Suppressor macrophage treated with lipopolysaccharide for 4 hours (primary cell): ENCODE results near the gene SLC8A1.

Experiments used
- DNase-seq: peaks from one replicate; pipeline ENCODE4 v3.0.0-alpha.2; 2020

Gene SLC8A1

DNA sequence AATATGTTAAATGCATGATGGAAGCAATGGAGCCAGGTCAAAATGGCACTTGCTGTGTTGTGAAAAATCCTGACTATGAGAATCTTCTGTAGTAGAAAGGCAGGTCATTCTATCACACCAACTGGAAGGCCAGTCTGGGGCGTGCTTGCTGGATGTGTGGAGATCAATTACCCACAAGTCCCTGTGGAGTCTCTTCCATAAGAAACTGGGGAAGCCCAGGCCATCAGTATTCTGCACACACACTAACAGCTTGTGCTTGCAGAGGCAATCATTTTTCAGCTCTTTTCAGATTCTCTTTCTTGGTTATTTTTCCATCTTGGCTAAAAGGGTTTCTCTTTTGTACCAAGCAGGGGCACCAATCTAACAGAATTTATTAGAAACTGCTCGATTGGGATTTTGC is 190.8 kb downstream of the SLC8A1 start:
- DNase-seq = no peak

DNA sequence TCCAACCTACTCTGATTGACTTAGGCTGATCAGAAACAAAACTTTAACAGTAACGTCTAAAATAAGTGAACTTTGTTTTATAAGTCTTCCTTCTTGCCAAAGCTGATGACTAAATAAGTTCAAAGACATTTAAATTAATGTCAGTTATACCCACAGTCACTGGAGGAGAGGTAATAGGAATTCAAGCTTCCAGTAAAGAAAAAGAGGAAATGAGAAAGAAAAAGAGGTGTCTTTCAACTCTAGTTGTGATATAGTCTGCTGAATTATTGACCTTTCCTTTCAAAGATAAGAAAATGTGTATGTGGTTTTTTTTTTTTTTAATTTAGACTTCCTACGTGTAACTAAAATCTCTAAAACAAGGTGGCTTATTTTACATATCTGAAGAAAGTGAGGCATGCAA is 191.5 kb downstream of the SLC8A1 start:
- peak; percentile 21 for DNase-seq

DNA sequence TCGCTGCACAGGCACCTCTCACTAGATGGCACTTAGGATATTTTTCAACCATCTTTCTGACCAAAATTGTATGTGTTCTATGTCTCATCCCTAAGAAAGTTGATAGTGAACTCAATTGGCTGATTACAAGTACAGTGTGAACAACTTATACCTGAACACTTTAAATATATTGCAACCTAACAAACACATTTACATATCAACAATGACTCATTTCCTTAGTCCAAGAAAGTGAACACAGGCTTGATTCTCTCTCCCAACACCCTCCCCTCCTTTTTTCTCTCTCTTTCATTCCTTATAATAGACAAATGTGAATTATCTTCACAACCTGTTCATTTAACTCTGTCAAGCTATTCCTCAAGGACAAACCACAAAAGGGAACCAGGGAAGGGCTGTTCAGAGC is 192.0 kb downstream of the SLC8A1 start:
- DNase-seq = no peak

GRCh38 chr2:40258135-40258457 is 193.8 kb downstream of the SLC8A1 start:
- DNase-seq = no peak

- DNase-seq = no peak
Measured at GRCh38 chr2:40257340-40258134, 194.4 kb downstream of the SLC8A1 start.

GRCh38 chr2:40256649-40257048 is 195.2 kb downstream of the SLC8A1 start:
- no peak for DNase-seq

DNA sequence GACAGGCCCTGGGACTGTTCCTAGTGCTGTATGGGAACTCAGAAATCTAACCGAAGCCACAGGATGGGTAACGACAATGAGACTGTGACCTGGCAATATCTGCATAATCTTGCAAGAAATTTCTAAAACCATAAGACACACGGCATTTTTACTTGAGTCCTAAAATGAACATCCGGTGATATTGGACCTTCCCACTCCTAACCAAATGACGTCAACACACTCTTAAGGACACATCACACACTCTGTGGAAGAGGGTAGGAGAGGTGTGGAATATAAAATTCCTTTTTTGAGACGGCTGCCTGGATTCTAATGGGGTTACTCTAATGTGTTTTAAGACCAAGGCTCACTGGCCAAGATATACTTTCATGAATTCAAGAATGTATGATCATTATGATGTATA is 195.9 kb downstream of the SLC8A1 start:
- DNase-seq = no peak

GRCh38 chr2:40255103-40255502 is 196.8 kb downstream of the SLC8A1 start:
- DNase-seq = no peak

DNA sequence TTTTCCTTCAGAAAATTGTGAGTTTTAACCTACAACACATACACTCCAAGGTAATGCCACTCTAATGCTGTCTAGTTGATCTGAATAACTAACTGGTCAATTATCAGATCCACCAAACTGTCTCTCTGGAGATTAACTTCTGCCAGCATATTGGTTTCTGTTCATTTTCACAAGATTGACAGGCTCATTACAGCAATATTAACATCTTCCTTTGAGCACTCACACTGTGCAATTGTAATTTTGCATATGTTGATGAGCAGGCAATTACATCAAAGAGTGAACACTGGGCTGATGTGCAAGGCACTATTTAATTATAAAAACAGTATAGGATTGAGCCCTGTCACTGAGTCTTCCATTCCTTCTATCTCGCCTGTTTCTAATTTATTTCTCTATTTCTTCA is 197.3 kb downstream of the SLC8A1 start:
- no peak for DNase-seq

- DNase-seq = no peak
Measured at GRCh38 chr2:40251137-40251536, 200.8 kb downstream of the SLC8A1 start.

GRCh38 chr2:40249577-40249976 is 202.3 kb downstream of the SLC8A1 start:
- DNase-seq = no peak

GRCh38 chr2:40248294-40248693 is 203.6 kb downstream of the SLC8A1 start:
- no peak for DNase-seq

- DNase-seq = peak; percentile 63
Measured at GRCh38 chr2:40244675-40245074, 207.2 kb downstream of the SLC8A1 start.

DNA sequence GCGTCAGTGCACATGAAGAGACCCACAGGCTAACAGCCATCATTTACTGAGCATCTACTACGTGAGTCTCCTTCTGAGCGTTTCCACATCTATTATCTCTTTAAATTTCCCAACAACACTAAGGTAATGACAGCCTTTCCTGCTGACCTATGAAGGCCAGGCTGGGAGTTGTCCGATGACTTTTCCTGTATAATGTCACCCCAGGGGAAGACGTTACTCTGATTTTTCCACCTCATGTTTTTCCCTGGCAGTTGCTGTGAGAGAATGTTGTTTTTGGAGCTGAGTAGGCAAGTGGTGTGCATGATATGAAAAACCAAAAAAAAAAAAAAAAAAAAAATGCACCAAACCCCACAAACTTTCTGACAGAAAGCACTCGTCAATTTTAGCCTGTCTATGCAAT is 207.6 kb downstream of the SLC8A1 start:
- DNase-seq = no peak

GRCh38 chr2:40243581-40244187 is 208.2 kb downstream of the SLC8A1 start:
- DNase-seq = no peak

GRCh38 chr2:40242315-40242714 is 209.6 kb downstream of the SLC8A1 start:
- DNase-seq = no peak

- peak; percentile 15 for DNase-seq
Measured at GRCh38 chr2:40240070-40240469, 211.8 kb downstream of the SLC8A1 start.

DNA sequence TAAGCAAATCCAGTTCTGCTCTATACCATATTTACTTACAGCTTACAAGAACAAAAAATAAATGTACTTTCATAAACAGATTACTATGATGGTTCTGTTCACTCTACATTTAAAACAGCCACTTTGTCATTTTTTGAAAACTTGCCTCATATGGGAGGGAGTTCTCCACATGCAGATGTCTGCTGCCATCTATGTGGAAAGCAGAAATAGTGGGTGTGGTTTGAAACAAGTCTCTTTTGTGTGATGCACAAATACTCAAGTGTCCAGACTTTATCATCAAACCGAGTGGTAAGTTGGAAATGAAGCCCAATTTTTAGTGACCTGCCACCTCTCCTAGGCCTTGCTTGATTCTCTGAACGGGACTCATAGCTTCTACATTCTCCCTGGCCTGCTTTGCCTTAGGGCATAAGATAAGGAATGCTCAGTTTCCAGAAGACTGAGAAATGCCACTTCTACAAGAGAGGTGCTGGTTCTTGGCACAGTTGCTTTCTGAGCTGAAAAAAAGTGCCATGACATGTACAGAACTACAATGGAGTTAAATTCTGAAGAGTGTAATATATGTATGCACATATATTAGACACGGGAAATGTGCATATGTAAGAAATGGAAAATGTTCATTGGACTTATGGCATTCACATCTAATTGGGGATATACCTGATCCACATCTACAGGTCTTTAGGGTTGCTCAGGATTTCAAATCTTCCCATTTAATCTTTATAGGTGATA is 221.0 kb downstream of the SLC8A1 start:
- no peak for DNase-seq

DNA sequence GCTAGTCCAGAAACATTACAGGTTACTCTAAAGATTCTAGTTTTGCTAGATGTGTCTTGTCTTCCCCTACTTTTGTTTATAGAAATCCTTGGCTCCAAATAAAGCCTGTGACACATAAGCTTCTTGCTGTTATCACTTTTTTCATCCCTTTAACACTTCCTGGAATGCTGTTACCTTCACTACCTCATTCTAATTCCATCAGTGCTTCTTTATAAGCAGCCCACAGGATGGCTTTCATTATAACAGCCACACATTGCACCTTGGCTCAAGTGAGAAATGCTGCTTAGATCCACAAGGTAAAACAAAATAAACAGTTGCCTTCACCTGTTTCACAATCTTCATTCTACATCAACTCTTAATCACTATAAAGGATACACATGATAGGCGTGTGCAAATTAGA is 221.7 kb downstream of the SLC8A1 start:
- DNase-seq = no peak

GRCh38 chr2:40228310-40228709 is 223.6 kb downstream of the SLC8A1 start:
- no peak for DNase-seq

DNA sequence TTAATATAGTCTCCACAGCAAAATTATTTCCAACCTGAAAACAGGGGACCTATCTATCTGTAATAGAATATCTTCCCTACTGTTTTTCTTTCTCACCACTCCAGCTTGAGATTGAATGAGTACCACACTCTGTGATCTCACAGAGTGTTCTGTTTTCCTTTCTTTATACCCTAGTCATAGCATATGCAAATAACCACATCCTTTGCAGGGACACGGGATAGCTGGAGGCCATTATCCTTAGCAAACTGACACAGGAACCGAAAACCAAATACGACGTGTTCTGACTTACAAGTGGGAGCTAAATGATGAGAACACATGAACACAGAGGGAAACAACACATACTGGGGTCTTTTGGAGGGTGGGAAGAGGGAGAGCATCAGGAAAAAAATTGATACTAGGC is 224.7 kb downstream of the SLC8A1 start:
- DNase-seq = no peak

- DNase-seq = no peak
Measured at GRCh38 chr2:40226637-40227036, 225.3 kb downstream of the SLC8A1 start.

DNA sequence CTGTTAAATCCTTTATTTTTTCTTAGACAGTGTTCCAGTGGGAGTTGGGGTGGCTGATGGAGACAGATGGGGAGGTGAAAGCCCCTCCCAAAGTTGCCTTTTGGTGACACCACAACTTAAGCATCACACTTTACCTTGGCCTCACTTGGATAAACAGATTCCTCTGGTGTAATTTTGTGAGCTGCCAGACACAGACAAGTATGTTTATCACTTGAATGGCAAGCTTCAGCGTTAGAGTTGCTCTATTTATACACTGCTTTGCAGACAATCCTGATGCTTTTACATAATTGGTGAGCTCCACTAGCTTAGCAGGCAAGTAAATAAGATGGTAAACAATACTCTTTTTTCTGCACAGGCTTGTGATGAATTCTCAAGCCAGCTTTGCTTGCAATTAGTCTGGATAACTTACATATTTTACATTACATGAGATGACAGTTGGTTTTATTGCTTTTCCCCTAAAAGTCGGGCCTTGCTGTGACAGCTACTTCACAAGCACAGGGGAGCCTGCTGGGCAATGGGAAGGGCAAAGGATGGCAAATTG is 226.2 kb downstream of the SLC8A1 start:
- no peak for DNase-seq

- DNase-seq = no peak
Measured at GRCh38 chr2:40224318-40224717, 227.6 kb downstream of the SLC8A1 start.
